H1 (cell line): Measurements from ENCODE around the gene STXBP6. TPM values are rescaled to one million over a fixed set of nuclear protein-coding genes. Genes with fewer than 3 reads are reported as not detected.

Source experiments
- CTCF ChIA-PET: fragments of 300-600 bp; sonication (Branson Sonifier 250); formaldehyde crosslinking; loops from one replicate; lab custom pipeline; 2021; ENCODE audit not compliant: partially characterized antibody; lab: Charles Lee
- POLR2A ChIA-PET: fragments of 300-600 bp; sonication (Branson Sonifier 250); formaldehyde crosslinking; loops from one replicate; lab custom pipeline; 2021; ENCODE audit warnings: inconsistent platforms; ENCODE audit not compliant: partially characterized antibody; lab: Charles Lee
- DNase-seq, 2 experiments: peaks; one replicate each; pipeline versions ENCODE4 v3.0.0 to v3.0.0-alpha.2; 2010 to 2022; ENCODE audit warnings: low spot score in 2 of 2, low read depth in 1 of 2, mixed read lengths in 1 of 2
- FAIRE-seq: peaks from 2 replicates; lab custom pipeline; 2011; peaks lifted over from hg19 to GRCh38; lab: Jason Lieb, UNC
- H2AFZ ChIP-seq: 2 replicates; pipeline ENCODE4 v1.8.1; 2012; ENCODE audit warnings: low read length, inconsistent platforms
- H2AK5ac ChIP-seq: 2 replicates; pipeline ENCODE4 v1.6.1; 2013; ENCODE audit warnings: low read depth, low read length
- H2BK120ac ChIP-seq: replicated peaks from 2 replicates; pipeline ENCODE3; 2013; ENCODE audit warnings: low read depth, low read length, inconsistent platforms
- H2BK12ac ChIP-seq: 2 replicates; pipeline ENCODE4 v1.6.1; 2013; ENCODE audit warnings: low read depth, low read length
- H2BK15ac ChIP-seq: 2 replicates; pipeline ENCODE4 v1.6.1; 2013; ENCODE audit warnings: low read length
- H2BK20ac ChIP-seq: 2 replicates; pipeline ENCODE4 v1.6.1; 2013; ENCODE audit warnings: low read length
- H2BK5ac ChIP-seq: 2 replicates; pipeline ENCODE4 v1.6.1; 2013; ENCODE audit warnings: low read depth, low read length
- H3K14ac ChIP-seq: 2 replicates; pipeline ENCODE4 v1.6.1; 2013; ENCODE audit warnings: inconsistent platforms; ENCODE audit not compliant: insufficient read length
- H3K18ac ChIP-seq: 2 replicates; pipeline ENCODE4 v1.6.1; 2013; ENCODE audit warnings: low read length; ENCODE audit errors: extremely low read depth
- H3K23ac ChIP-seq: 2 replicates; pipeline ENCODE4 v1.6.1; 2013; ENCODE audit warnings: inconsistent platforms; ENCODE audit not compliant: insufficient read length
- H3K23me2 ChIP-seq: 2 replicates; pipeline ENCODE4 v1.6.1; 2013; ENCODE audit warnings: low read depth, low read length
- H3K27ac ChIP-seq: 2 replicates; pipeline ENCODE4 v1.6.1; 2011; ENCODE audit warnings: low read depth, low read length, inconsistent platforms
- H3K27me3 ChIP-seq, 4 experiments: replicated peaks in 1 of 4; 1 replicate in 1 of 4; 2 replicates in 3 of 4; pipeline versions ENCODE4 v1.6.1 to v1.8.1; 2011 to 2013; ENCODE audit warnings: low read length in 3 of 4, mild to moderate bottlenecking in 3 of 4, inconsistent platforms in 2 of 4, mixed read lengths in 2 of 4, moderate library complexity in 1 of 4; ENCODE audit not compliant: control insufficient read depth in 3 of 4, insufficient read depth in 3 of 4; ENCODE audit errors: extremely low read depth in 1 of 4
- H3K36me3 ChIP-seq, 4 experiments: 2 replicates each; pipeline versions ENCODE4 v1.6.1 to v1.8.1; 2011 to 2013; ENCODE audit warnings: mild to moderate bottlenecking in 4 of 4, low read length in 3 of 4, moderate library complexity in 2 of 4, control low read depth in 1 of 4, inconsistent platforms in 1 of 4; ENCODE audit not compliant: insufficient read depth in 4 of 4, control insufficient read depth in 2 of 4
- H3K4ac ChIP-seq: replicated peaks from 2 replicates; pipeline ENCODE3; 2013; ENCODE audit warnings: low read length, low read depth, mixed read lengths, inconsistent platforms; ENCODE audit not compliant: insufficient read length
- H3K4me1 ChIP-seq, 4 experiments: replicated peaks in 1 of 4; 1 replicate in 1 of 4; 2 replicates in 3 of 4; pipeline versions ENCODE4 v1.6.1 to v1.8.1; 2011 to 2013; ENCODE audit warnings: low read length in 3 of 4, inconsistent platforms in 2 of 4, mixed read lengths in 1 of 4; ENCODE audit not compliant: insufficient read depth in 4 of 4, control insufficient read depth in 3 of 4
- H3K4me2 ChIP-seq, 2 experiments: 2 replicates each; pipeline versions ENCODE4 v1.6.1 to v1.8.1; 2011 to 2013; ENCODE audit warnings: low read depth in 2 of 2, low read length in 2 of 2, control low read depth in 1 of 2, inconsistent platforms in 1 of 2, mild to moderate bottlenecking in 1 of 2; ENCODE audit not compliant: insufficient read depth in 1 of 2
- H3K4me3 ChIP-seq, 4 experiments: fragments of 200-600, 300-600 bp in 1 of 4; sonication (generic), shearing (Covaris generic), sonication (Bioruptor Twin) in 1 of 4; 2 replicates each; pipeline versions ENCODE4 v1.5.1 to v1.8.1; 2011 to 2016; ENCODE audit warnings: low read length in 4 of 4, low read depth in 3 of 4, control low read depth in 2 of 4, inconsistent platforms in 2 of 4, mild to moderate bottlenecking in 2 of 4, mixed read lengths in 1 of 4, moderate library complexity in 1 of 4; ENCODE audit not compliant: insufficient read depth in 2 of 4; ENCODE audit errors: extremely low read depth in 1 of 4
- H3K56ac ChIP-seq: replicated peaks from 2 replicates; pipeline ENCODE3; 2013; ENCODE audit warnings: low read depth, mild to moderate bottlenecking, mixed read lengths, low read length, inconsistent platforms; ENCODE audit not compliant: insufficient read length
- H3K79me1 ChIP-seq: 2 replicates; pipeline ENCODE4 v1.6.1; 2013; ENCODE audit warnings: low read depth, low read length, control low read depth
- H3K79me2 ChIP-seq, 2 experiments: 2 replicates each; pipeline versions ENCODE4 v1.6.1 to v1.8.1; 2012 to 2013; ENCODE audit warnings: low read length in 2 of 2, mild to moderate bottlenecking in 2 of 2, inconsistent platforms in 1 of 2; ENCODE audit not compliant: insufficient read depth in 2 of 2, control insufficient read depth in 1 of 2
- H3K9ac ChIP-seq, 4 experiments: replicated peaks in 1 of 4; 1 replicate in 1 of 4; 2 replicates in 3 of 4; pipeline versions ENCODE4 v1.6.1 to v1.8.1; 2011 to 2013; ENCODE audit warnings: low read depth in 3 of 4, low read length in 3 of 4, control low read depth in 2 of 4, mild to moderate bottlenecking in 2 of 4, moderate library complexity in 2 of 4, inconsistent platforms in 1 of 4; ENCODE audit errors: extremely low read depth in 1 of 4
- H3K9me3 ChIP-seq, 2 experiments: 2 replicates each; pipeline versions ENCODE4 v1.6.1 to v1.8.1; 2012 to 2013; ENCODE audit warnings: mild to moderate bottlenecking in 2 of 2, moderate library complexity in 2 of 2, control low read depth in 1 of 2, inconsistent platforms in 1 of 2, low read depth in 1 of 2, low read length in 1 of 2, mixed read lengths in 1 of 2; ENCODE audit not compliant: insufficient read depth in 2 of 2
- H4K20me1 ChIP-seq, 2 experiments: replicated peaks in 1 of 2; 2 replicates each; pipeline versions ENCODE3 to v1.8.1; 2011 to 2013; ENCODE audit warnings: inconsistent platforms in 2 of 2, low read length in 2 of 2, mild to moderate bottlenecking in 1 of 2; ENCODE audit not compliant: insufficient read depth in 2 of 2, control insufficient read depth in 1 of 2
- H4K5ac ChIP-seq: 2 replicates; pipeline ENCODE4 v1.6.1; 2013; ENCODE audit warnings: low read length, low read depth, mixed read lengths, inconsistent platforms; ENCODE audit not compliant: insufficient read length
- H4K8ac ChIP-seq: 2 replicates; pipeline ENCODE4 v1.8.0; 2013; ENCODE audit warnings: mild to moderate bottlenecking, moderate library complexity, low read length, inconsistent platforms; ENCODE audit not compliant: insufficient read depth; ENCODE audit errors: extremely low read depth
- H4K91ac ChIP-seq: replicated peaks from 2 replicates; pipeline ENCODE3; 2013; ENCODE audit warnings: low read length, mixed read lengths, inconsistent platforms; ENCODE audit not compliant: insufficient read length
- CHD2 ChIP-seq: IDR thresholded peaks from 2 replicates; pipeline ENCODE4 v1.6.1; 2012; ENCODE audit warnings: low read length, improper control_type of control experiment
- CREB1 ChIP-seq: IDR thresholded peaks from 2 replicates; pipeline ENCODE4 v1.6.1; 2012; ENCODE audit warnings: inconsistent platforms
- CTBP2 ChIP-seq: IDR thresholded peaks from 2 replicates; pipeline ENCODE4 v1.7.0; 2011; ENCODE audit warnings: borderline replicate concordance, mild to moderate bottlenecking, moderate library complexity, mixed read lengths, low read length; ENCODE audit not compliant: insufficient read depth, insufficient read length
- EZH2 ChIP-seq: fragments of 200-600 bp; sonication (generic); IDR thresholded peaks from 2 replicates; pipeline ENCODE4 v1.7.1; 2012; ENCODE audit warnings: low read depth, mild to moderate bottlenecking, moderate library complexity, low read length, inconsistent platforms; ENCODE audit not compliant: severe bottlenecking
- GABPA ChIP-seq: IDR thresholded peaks from 2 replicates; pipeline ENCODE4 v1.6.1; 2011; ENCODE audit warnings: mild to moderate bottlenecking, low read length, moderate library complexity, borderline replicate concordance; ENCODE audit not compliant: insufficient read depth
- KDM1A ChIP-seq: fragments of 200-600, 300-600 bp; sonication (generic); IDR thresholded peaks from 2 replicates; pipeline ENCODE4 v1.7.1; 2016; ENCODE audit warnings: mild to moderate bottlenecking, low read length, borderline replicate concordance
- POU5F1 ChIP-seq: IDR thresholded peaks from 2 replicates; pipeline ENCODE4 v1.6.1; 2011; ENCODE audit warnings: low read depth, mild to moderate bottlenecking, low read length, moderate library complexity
- RFX5 ChIP-seq: IDR thresholded peaks from 2 replicates; pipeline ENCODE4 v1.6.1; 2011; ENCODE audit warnings: low read depth, low read length, improper control_type of control experiment, borderline replicate concordance
- SP4 ChIP-seq: IDR thresholded peaks from 2 replicates; pipeline ENCODE4 v1.6.1; 2012; ENCODE audit warnings: low read length, inconsistent platforms
- TAF1 ChIP-seq: IDR thresholded peaks from 2 replicates; pipeline ENCODE4 v1.6.1; 2011; ENCODE audit warnings: mild to moderate bottlenecking, low read depth, low read length
- ZNF274 ChIP-seq: IDR thresholded peaks from 2 replicates; pipeline ENCODE4 v1.7.0; 2012; ENCODE audit warnings: low read length, borderline replicate concordance; ENCODE audit errors: extremely low read depth
- WGBS, 2 experiments: shearing (Covaris generic) in 1 of 2; methylation state at CpG; one replicate each; pipeline versions ENCODE4 v1.1.6 to v1.1.7; 2013 to 2015; ENCODE audit warnings: low lambda C conversion rate in 2 of 2, mixed read lengths in 2 of 2, inconsistent platforms in 1 of 2, low coverage in 1 of 2, missing lambda C conversion rate in 1 of 2; ENCODE audit not compliant: insufficient replicate concordance in 2 of 2, insufficient coverage in 1 of 2, insufficient read length in 1 of 2; ENCODE audit errors: extremely low coverage in 1 of 2, missing lambda C conversion rate in 1 of 2; 5-methylcytosine and 5-hydroxymethylcytosine counted together
- polyA plus RNA-seq, 7 experiments: library from polyadenylated mRNA; depleted of rRNA in 3 of 7; stranded (reverse) in 5 of 7; unstranded in 2 of 7; fragments of >200 nt in 5 of 7; fragments of 200-250 nt in 2 of 7; gene quantifications; 1 replicate in 5 of 7; 2 replicates in 1 of 7; 4 replicates in 1 of 7; pipeline versions ENCODE4 v1.2.1 to v1.2.3, GENCODE V29; 2011 to 2013; ENCODE audit warnings: missing spikeins in 2 of 7, mixed read lengths in 2 of 7
- total RNA-seq: library from RNA; stranded (reverse); fragmentation: NEBNext Ultra II Directional; extraction: Animal tissue kit (Norgen Biotek cat#: 25700); gene quantifications from 2 replicates; pipeline ENCODE4 v1.2.1, GENCODE V29; 2021

The STXBP6 gene
- total and polyA plus RNA-seq, 2 of the 8 experiments (the other 6 are each of a cell fraction or from before 2014, with no cell fraction given) = 9.4 to 18.1 TPM

GRCh38 chr14:24766434-24766833, 283.5 kb downstream of the STXBP6 start:
- H2BK120ac ChIP-seq = no peak overlapping the region
- TF ChIP-seq TAF1 (no peak), RFX5 (no peak), CTBP2 (no peak), SP4 (no peak), GABPA (no peak), CHD2 (no peak), CREB1 (no peak), KDM1A (no peak), EZH2 (no peak), POU5F1 (no peak), ZNF274 (no peak)
- TF ChIP-seq, all 59 proteins: peak for 0
- Histone ChIP-seq H2BK12ac (no peak overlapping the region), H3K4me3 (no peak overlapping the region), H3K56ac (no peak overlapping the region), H3K79me1 (no peaks in the 10 kb centered on the region), H3K4me1 (no peaks in the 10 kb centered on the region), H4K91ac (no peak overlapping the region), H3K27me3 (no peaks in the 10 kb centered on the region), H2AK5ac (no peak overlapping the region), H3K4me2 (no peak overlapping the region), H2BK15ac (no peak overlapping the region), H3K36me3 (no peaks in the 10 kb centered on the region), H3K9me3 (peaks cover 0 to 3% of the 10 kb centered on the region in 2 experiments; a peak in 2 of 4 replicates), H3K9ac (no peak overlapping the region), H3K23me2 (no peaks in the 10 kb centered on the region), H4K20me1 (no peaks in the 10 kb centered on the region), H2AFZ (no peak overlapping the region), H3K23ac (no peak overlapping the region), H3K4ac (no peak overlapping the region), H3K79me2 (no peaks in the 10 kb centered on the region), H3K27ac (no peak overlapping the region), H2BK20ac (no peak overlapping the region), H4K5ac (no peak overlapping the region), H3K14ac (no peak overlapping the region), H3K18ac (no peak overlapping the region), H4K8ac (no peak overlapping the region), H2BK5ac (no peak overlapping the region)
- no peak for FAIRE-seq
- ChIA-PET POLR2A (no interaction called here), CTCF (interaction anchor here (0.8 to 1.3 kb wide), 3 partner anchors 11 to 368 kb away, joined by 3 to 5 read pairs (median 3); no protein-coding TSS in a partner anchor)
- 85% methylated on average over 2 of the region's 2 CpGs; no CpG with 5 or more reads in 1 of the 2 experiments for WGBS, 2 experiments
- no peak for DNase-seq
